B cell (primary cell): ENCODE measurements around the gene GTPBP6. TPM values are rescaled to one million over a fixed set of nuclear protein-coding genes. Genes with fewer than 3 reads are reported as not detected.

Source experiments
- ATAC-seq: fragments of 200-7000 bp; cut with Tn5 transposase; one replicate; pipeline ENCODE4 v1.10.0; 2021; ENCODE audit warnings: low read depth, mild to moderate bottlenecking, moderate number of reproducible peaks, moderate library complexity
- CTCF ChIA-PET: fragments of 350-600 bp; sonication (Branson Sonifier 250); formaldehyde crosslinking; loops from one replicate; lab custom pipeline; 2021; ENCODE audit warnings: antibody characterized with exemption, inconsistent platforms; lab: Charles Lee
- POLR2A ChIA-PET: fragments of 350-600 bp; sonication (Branson Sonifier 250); formaldehyde crosslinking; loops from one replicate; lab custom pipeline; 2021; ENCODE audit warnings: antibody characterized with exemption; lab: Charles Lee
- DNase-seq: peaks from one replicate; pipeline ENCODE4 v3.0.0; 2013
- H2AFZ ChIP-seq: 2 replicates; pipeline ENCODE4 v1.6.1; 2012; ENCODE audit warnings: mild to moderate bottlenecking, low read depth, low read length; ENCODE audit not compliant: insufficient read depth, poor library complexity, severe bottlenecking
- H3K27ac ChIP-seq, 2 donors: 1 replicate in 1 of 2; 2 replicates in 1 of 2; pipeline ENCODE4 v1.5.1; 2012 to 2013; ENCODE audit warnings: low read length in 2 of 2, mild to moderate bottlenecking in 2 of 2, moderate library complexity in 1 of 2
- H3K27me3 ChIP-seq, 4 experiments: fragments of 200-600 bp in 1 of 4; sonication (generic) in 1 of 4; replicated peaks in 1 of 4; 1 replicate in 2 of 4; 2 replicates in 2 of 4; pipeline versions ENCODE4 v1.6.1 to v1.7.0; 2013 to 2016; ENCODE audit warnings: low read length in 3 of 4, mild to moderate bottlenecking in 2 of 4, mixed read lengths in 1 of 4, moderate library complexity in 1 of 4; ENCODE audit not compliant: insufficient read depth in 4 of 4, control insufficient read depth in 3 of 4; ENCODE audit errors: control extremely low read depth in 1 of 4
- H3K36me3 ChIP-seq, 2 experiments: replicated peaks in 1 of 2; 1 replicate in 1 of 2; 2 replicates in 1 of 2; pipeline versions ENCODE4 v1.6.1 to v1.7.1; 2013; ENCODE audit warnings: low read length in 1 of 2; ENCODE audit not compliant: insufficient read depth in 2 of 2, control insufficient read depth in 1 of 2; ENCODE audit errors: control extremely low read depth in 1 of 2, extremely low read depth in 1 of 2
- H3K4me1 ChIP-seq, 2 donors: fragments of 200-600 bp in 1 of 2; sonication (generic) in 1 of 2; 1 replicate in 1 of 2; 2 replicates in 1 of 2; pipeline versions ENCODE4 v1.5.1 to v1.6.1; 2013 to 2017; ENCODE audit warnings: low read length in 2 of 2; ENCODE audit not compliant: control insufficient read depth in 2 of 2, insufficient read depth in 2 of 2
- H3K4me2 ChIP-seq: replicated peaks from 2 replicates; pipeline ENCODE3; 2012; ENCODE audit warnings: mild to moderate bottlenecking, low read depth, low read length; ENCODE audit not compliant: poor library complexity, severe bottlenecking
- H3K4me3 ChIP-seq, 5 experiments: fragments of 200-600 bp in 1 of 5; sonication (generic) in 1 of 5; 1 replicate in 3 of 5; 2 replicates in 2 of 5; pipeline versions ENCODE4 v1.5.1 to v1.7.0; 2011 to 2016; ENCODE audit warnings: low read length in 4 of 5, mild to moderate bottlenecking in 4 of 5, low read depth in 2 of 5, control low read depth in 1 of 5, moderate library complexity in 1 of 5; ENCODE audit not compliant: insufficient read depth in 1 of 5; ENCODE audit errors: control extremely low read depth in 1 of 5, extremely low read depth in 1 of 5
- H3K79me2 ChIP-seq: fragments of 200-600 bp; sonication (generic); one replicate; pipeline ENCODE4 v1.6.0; 2016; ENCODE audit warnings: low read length; ENCODE audit not compliant: control insufficient read depth, insufficient read depth
- H3K9ac ChIP-seq: fragments of 200-600 bp; sonication (generic); 2 replicates; pipeline ENCODE4 v1.6.1; 2017; ENCODE audit warnings: mild to moderate bottlenecking, low read length, moderate library complexity
- H3K9me3 ChIP-seq, 3 donors: one replicate each; pipeline versions ENCODE4 v1.6.1 to v1.7.1; 2013; ENCODE audit warnings: low read length in 2 of 3; ENCODE audit not compliant: control insufficient read depth in 2 of 3, insufficient read depth in 1 of 3; ENCODE audit errors: control extremely low read depth in 1 of 3
- H4K20me1 ChIP-seq: 2 replicates; pipeline ENCODE4 v1.6.0; 2012; ENCODE audit warnings: mild to moderate bottlenecking, low read length; ENCODE audit not compliant: insufficient read depth, control insufficient read depth, poor library complexity, severe bottlenecking
- H3K27ac Mint-ChIP-seq: one replicate; pipeline ENCODE4 v1.8.0; 2021; ENCODE audit warnings: mixed read lengths
- H3K27me3 Mint-ChIP-seq: one replicate; pipeline ENCODE4 v1.8.0; 2021; ENCODE audit warnings: mixed read lengths
- H3K4me1 Mint-ChIP-seq: one replicate; pipeline ENCODE4 v1.8.0; 2021; ENCODE audit warnings: mixed read lengths
- H3K4me3 Mint-ChIP-seq: one replicate; pipeline ENCODE4 v1.8.0; 2021; ENCODE audit warnings: mixed read lengths
- H3K9me3 Mint-ChIP-seq: one replicate; pipeline ENCODE4 v1.8.0; 2022; ENCODE audit warnings: mixed read lengths; ENCODE audit not compliant: insufficient read depth
- EZH2 ChIP-seq: IDR thresholded peaks from 2 replicates; pipeline ENCODE4 v1.6.1; 2012; ENCODE audit warnings: borderline replicate concordance, low read depth, mild to moderate bottlenecking, moderate library complexity, low read length; ENCODE audit not compliant: insufficient read depth, poor library complexity, severe bottlenecking
- WGBS: methylation state at CpG from one replicate; pipeline ENCODE4 v1.1.5; 2013; ENCODE audit warnings: missing lambda C conversion rate; ENCODE audit not compliant: insufficient coverage; 5-methylcytosine and 5-hydroxymethylcytosine counted together
- intact Hi-C: fragments of 100-400 bp; cut with micrococcal nuclease; formaldehyde crosslinking; loops from one replicate; pipeline ENCODE4 v1.10.0; 2022
- polyA plus RNA-seq: library from polyadenylated mRNA; depleted of rRNA; stranded (reverse); fragments of >200 nt; gene quantifications from 2 replicates; pipeline ENCODE4 v1.2.3, GENCODE V29; 2012
- total RNA-seq, 2 donors: library from RNA; stranded (reverse); fragments of 120-200 nt in 1 of 2; gene quantifications; 1 replicate in 1 of 2; 2 replicates in 1 of 2; pipeline versions ENCODE4 v1.2.3 to v1.2.4, GENCODE V29; 2013 to 2022
- TF ChIP-seq, protein P1 (sequence below): fragments of 200-600 bp; IDR thresholded peaks from one replicate; pipeline ENCODE4 v1.8.0; 2022; ENCODE audit warnings: antibody characterized with exemption, mild to moderate bottlenecking

GTPBP6 gene
- total and polyA plus RNA-seq, 2 donors (not counting 1 experiment from before 2014, with no cell fraction given) = 72.9 to 82.9 TPM

DNA sequence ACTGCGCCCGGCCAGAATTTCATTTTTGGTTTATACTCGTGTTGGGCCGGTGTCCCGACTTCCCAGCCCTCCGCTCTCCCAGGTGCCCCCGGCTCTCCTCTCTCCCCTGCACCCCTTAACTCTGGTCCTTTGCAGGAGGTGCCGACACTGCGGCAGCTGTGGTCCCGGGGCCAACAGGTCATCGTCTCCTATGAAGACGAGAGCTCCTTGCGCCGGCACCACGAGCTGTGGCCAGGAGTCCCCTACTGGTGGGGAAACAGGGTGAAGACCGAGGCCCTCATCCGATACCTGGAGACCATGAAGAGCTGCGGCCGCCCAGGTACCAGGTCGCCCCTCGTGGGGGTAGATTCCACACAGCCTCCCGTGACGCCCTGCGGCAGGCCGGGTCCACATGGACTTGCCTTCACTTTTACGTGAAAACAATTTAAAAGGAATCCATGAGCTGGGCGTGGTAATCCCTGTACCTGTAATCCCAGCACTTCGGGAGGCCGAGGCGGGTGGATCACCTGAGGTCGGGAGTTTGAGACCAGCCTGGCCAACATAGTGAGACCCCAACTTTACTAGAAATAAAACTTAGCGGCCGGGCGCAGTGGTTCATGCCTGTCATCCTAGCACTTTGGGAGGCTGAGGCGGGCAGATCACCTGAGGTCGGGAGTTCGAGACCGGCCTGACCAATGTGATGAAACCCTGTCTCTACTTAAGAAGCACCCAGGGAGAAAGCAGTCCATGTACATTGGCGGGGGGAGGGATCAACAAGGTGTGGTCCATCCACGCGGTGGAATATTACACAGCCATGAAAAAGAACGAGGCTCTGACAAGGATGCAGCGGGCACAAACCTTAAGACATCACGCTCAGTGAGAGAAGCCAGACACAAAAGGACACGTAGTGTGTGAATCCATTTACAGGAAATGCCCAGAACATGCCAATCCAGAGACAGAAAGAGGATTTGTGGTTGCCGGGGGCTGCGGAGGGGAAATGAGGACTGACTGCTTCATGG is 25.4 kb downstream of the GTPBP6 start:
- WGBS = 97% methylated on average over 45 of the region's 47 CpGs
- H3K4me1 Mint-ChIP-seq = no peaks in the 10 kb centered on the region
- no peak overlapping the region for H3K27ac ChIP-seq
- ChIA-PET CTCF (no interaction called here), POLR2A (no interaction called here)
- H4K20me1 ChIP-seq = no peaks in the 10 kb centered on the region
- no peak overlapping the region for H3K4me3 ChIP-seq
- no peak overlapping the region for H2AFZ ChIP-seq
- peaks cover 1 to 26% of the 10 kb centered on the region in 2 experiments for H3K36me3 ChIP-seq
- H3K9ac ChIP-seq = no peak overlapping the region
- H3K79me2 ChIP-seq = no peaks in the 10 kb centered on the region
- no peak for ATAC-seq
- H3K4me2 ChIP-seq = no peak overlapping the region
- H3K4me1 ChIP-seq = no peaks in the 10 kb centered on the region
- no peak for TF ChIP-seq EZH2
- TF ChIP-seq, protein P1, sequence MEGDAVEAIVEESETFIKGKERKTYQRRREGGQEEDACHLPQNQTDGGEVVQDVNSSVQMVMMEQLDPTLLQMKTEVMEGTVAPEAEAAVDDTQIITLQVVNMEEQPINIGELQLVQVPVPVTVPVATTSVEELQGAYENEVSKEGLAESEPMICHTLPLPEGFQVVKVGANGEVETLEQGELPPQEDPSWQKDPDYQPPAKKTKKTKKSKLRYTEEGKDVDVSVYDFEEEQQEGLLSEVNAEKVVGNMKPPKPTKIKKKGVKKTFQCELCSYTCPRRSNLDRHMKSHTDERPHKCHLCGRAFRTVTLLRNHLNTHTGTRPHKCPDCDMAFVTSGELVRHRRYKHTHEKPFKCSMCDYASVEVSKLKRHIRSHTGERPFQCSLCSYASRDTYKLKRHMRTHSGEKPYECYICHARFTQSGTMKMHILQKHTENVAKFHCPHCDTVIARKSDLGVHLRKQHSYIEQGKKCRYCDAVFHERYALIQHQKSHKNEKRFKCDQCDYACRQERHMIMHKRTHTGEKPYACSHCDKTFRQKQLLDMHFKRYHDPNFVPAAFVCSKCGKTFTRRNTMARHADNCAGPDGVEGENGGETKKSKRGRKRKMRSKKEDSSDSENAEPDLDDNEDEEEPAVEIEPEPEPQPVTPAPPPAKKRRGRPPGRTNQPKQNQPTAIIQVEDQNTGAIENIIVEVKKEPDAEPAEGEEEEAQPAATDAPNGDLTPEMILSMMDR = no peak
- H3K27ac Mint-ChIP-seq = no peak overlapping the region
- H3K4me3 Mint-ChIP-seq = no peak overlapping the region
- H3K9me3 ChIP-seq = peaks cover 0 to 17% (median 0%) of the 10 kb centered on the region in 3 donors
- H3K27me3 Mint-ChIP-seq = no peaks in the 10 kb centered on the region
- no peak for DNase-seq
- no peaks in the 10 kb centered on the region for H3K27me3 ChIP-seq
- H3K9me3 Mint-ChIP-seq = no peaks in the 10 kb centered on the region
- intact Hi-C loops = no loop called here

DNA sequence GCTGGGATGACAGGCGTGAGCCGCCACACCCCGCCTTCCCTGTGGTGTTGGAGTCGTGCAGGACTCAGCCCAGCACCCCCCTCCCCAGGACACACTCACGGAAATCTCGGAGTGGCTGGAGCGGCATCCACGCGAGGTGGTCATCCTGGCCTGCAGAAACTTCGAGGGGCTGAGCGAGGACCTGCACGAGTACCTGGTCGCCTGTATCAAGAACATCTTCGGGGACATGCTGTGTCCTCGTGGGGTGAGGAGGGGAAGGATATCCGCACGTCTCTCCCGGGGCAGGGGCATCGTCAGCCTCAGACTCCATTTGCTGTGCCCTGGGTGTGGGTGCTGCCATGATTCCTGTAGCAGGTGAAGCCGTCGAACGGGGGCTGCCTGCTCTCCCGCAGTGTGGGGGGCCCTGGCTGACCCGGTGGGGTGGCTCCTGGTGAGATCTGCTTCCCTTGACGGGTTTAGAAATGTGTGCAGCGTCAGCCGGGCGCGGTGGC is 27.1 kb downstream of the GTPBP6 start:
- H3K4me3 ChIP-seq = no peak overlapping the region
- H3K27me3 Mint-ChIP-seq = no peaks in the 10 kb centered on the region
- H3K9ac ChIP-seq = no peak overlapping the region
- H3K27ac ChIP-seq = no peak overlapping the region
- no peak overlapping the region for H3K27ac Mint-ChIP-seq
- no peaks in the 10 kb centered on the region for H3K4me1 Mint-ChIP-seq
- H3K9me3 ChIP-seq = peaks cover 0 to 17% (median 0%) of the 10 kb centered on the region in 3 donors
- no peaks in the 10 kb centered on the region for H4K20me1 ChIP-seq
- no peak for TF ChIP-seq EZH2
- TF ChIP-seq, protein P1 = no peak
- no peaks in the 10 kb centered on the region for H3K4me1 ChIP-seq
- peaks cover 3 to 29% of the 10 kb centered on the region in 2 experiments for H3K36me3 ChIP-seq
- DNase-seq (no peak), ATAC-seq (no peak)
- WGBS = 97% methylated on average over 29 of the region's 29 CpGs
- H3K4me3 Mint-ChIP-seq = no peak overlapping the region
- no peak overlapping the region for H3K4me2 ChIP-seq
- POLR2A ChIA-PET = no interaction called here
- H3K79me2 ChIP-seq = no peaks in the 10 kb centered on the region
- no peaks in the 10 kb centered on the region for H3K27me3 ChIP-seq
- no peak overlapping the region for H2AFZ ChIP-seq
- intact Hi-C loops = no loop called here
- H3K9me3 Mint-ChIP-seq = no peaks in the 10 kb centered on the region
- CTCF ChIA-PET = no interaction called here
